H1 (cell line): ENCODE results near the gene SLAMF6. TPM values are rescaled to one million over a fixed set of nuclear protein-coding genes. Genes with fewer than 3 reads are reported as not detected.

Experiments
- CTCF ChIA-PET: fragments of 300-600 bp; sonication (Branson Sonifier 250); formaldehyde crosslinking; loops from one replicate; lab custom pipeline; 2021; ENCODE audit not compliant: partially characterized antibody; lab: Charles Lee
- POLR2A ChIA-PET: fragments of 300-600 bp; sonication (Branson Sonifier 250); formaldehyde crosslinking; loops from one replicate; lab custom pipeline; 2021; ENCODE audit warnings: inconsistent platforms; ENCODE audit not compliant: partially characterized antibody; lab: Charles Lee
- DNase-seq, 2 experiments: peaks; one replicate each; pipeline versions ENCODE4 v3.0.0 to v3.0.0-alpha.2; 2010 to 2022; ENCODE audit warnings: low spot score in 2 of 2, low read depth in 1 of 2, mixed read lengths in 1 of 2
- FAIRE-seq: peaks from 2 replicates; lab custom pipeline; 2011; peaks lifted over from hg19 to GRCh38; lab: Jason Lieb, UNC
- H2AFZ ChIP-seq: 2 replicates; pipeline ENCODE4 v1.8.1; 2012; ENCODE audit warnings: low read length, inconsistent platforms
- H2AK5ac ChIP-seq: 2 replicates; pipeline ENCODE4 v1.6.1; 2013; ENCODE audit warnings: low read depth, low read length
- H2BK120ac ChIP-seq: replicated peaks from 2 replicates; pipeline ENCODE3; 2013; ENCODE audit warnings: low read depth, low read length, inconsistent platforms
- H2BK12ac ChIP-seq: 2 replicates; pipeline ENCODE4 v1.6.1; 2013; ENCODE audit warnings: low read depth, low read length
- H2BK15ac ChIP-seq: 2 replicates; pipeline ENCODE4 v1.6.1; 2013; ENCODE audit warnings: low read length
- H2BK20ac ChIP-seq: 2 replicates; pipeline ENCODE4 v1.6.1; 2013; ENCODE audit warnings: low read length
- H2BK5ac ChIP-seq: 2 replicates; pipeline ENCODE4 v1.6.1; 2013; ENCODE audit warnings: low read depth, low read length
- H3K14ac ChIP-seq: 2 replicates; pipeline ENCODE4 v1.6.1; 2013; ENCODE audit warnings: inconsistent platforms; ENCODE audit not compliant: insufficient read length
- H3K18ac ChIP-seq: 2 replicates; pipeline ENCODE4 v1.6.1; 2013; ENCODE audit warnings: low read length; ENCODE audit errors: extremely low read depth
- H3K23ac ChIP-seq: 2 replicates; pipeline ENCODE4 v1.6.1; 2013; ENCODE audit warnings: inconsistent platforms; ENCODE audit not compliant: insufficient read length
- H3K23me2 ChIP-seq: 2 replicates; pipeline ENCODE4 v1.6.1; 2013; ENCODE audit warnings: low read depth, low read length
- H3K27ac ChIP-seq: 2 replicates; pipeline ENCODE4 v1.6.1; 2011; ENCODE audit warnings: low read depth, low read length, inconsistent platforms
- H3K27me3 ChIP-seq, 4 experiments: replicated peaks in 1 of 4; 1 replicate in 1 of 4; 2 replicates in 3 of 4; pipeline versions ENCODE4 v1.6.1 to v1.8.1; 2011 to 2013; ENCODE audit warnings: low read length in 3 of 4, mild to moderate bottlenecking in 3 of 4, inconsistent platforms in 2 of 4, mixed read lengths in 2 of 4, moderate library complexity in 1 of 4; ENCODE audit not compliant: control insufficient read depth in 3 of 4, insufficient read depth in 3 of 4; ENCODE audit errors: extremely low read depth in 1 of 4
- H3K36me3 ChIP-seq, 4 experiments: 2 replicates each; pipeline versions ENCODE4 v1.6.1 to v1.8.1; 2011 to 2013; ENCODE audit warnings: mild to moderate bottlenecking in 4 of 4, low read length in 3 of 4, moderate library complexity in 2 of 4, control low read depth in 1 of 4, inconsistent platforms in 1 of 4; ENCODE audit not compliant: insufficient read depth in 4 of 4, control insufficient read depth in 2 of 4
- H3K4ac ChIP-seq: replicated peaks from 2 replicates; pipeline ENCODE3; 2013; ENCODE audit warnings: low read length, low read depth, mixed read lengths, inconsistent platforms; ENCODE audit not compliant: insufficient read length
- H3K4me1 ChIP-seq, 4 experiments: replicated peaks in 1 of 4; 1 replicate in 1 of 4; 2 replicates in 3 of 4; pipeline versions ENCODE4 v1.6.1 to v1.8.1; 2011 to 2013; ENCODE audit warnings: low read length in 3 of 4, inconsistent platforms in 2 of 4, mixed read lengths in 1 of 4; ENCODE audit not compliant: insufficient read depth in 4 of 4, control insufficient read depth in 3 of 4
- H3K4me2 ChIP-seq, 2 experiments: 2 replicates each; pipeline versions ENCODE4 v1.6.1 to v1.8.1; 2011 to 2013; ENCODE audit warnings: low read depth in 2 of 2, low read length in 2 of 2, control low read depth in 1 of 2, inconsistent platforms in 1 of 2, mild to moderate bottlenecking in 1 of 2; ENCODE audit not compliant: insufficient read depth in 1 of 2
- H3K4me3 ChIP-seq, 4 experiments: fragments of 200-600, 300-600 bp in 1 of 4; sonication (generic), shearing (Covaris generic), sonication (Bioruptor Twin) in 1 of 4; 2 replicates each; pipeline versions ENCODE4 v1.5.1 to v1.8.1; 2011 to 2016; ENCODE audit warnings: low read length in 4 of 4, low read depth in 3 of 4, control low read depth in 2 of 4, inconsistent platforms in 2 of 4, mild to moderate bottlenecking in 2 of 4, mixed read lengths in 1 of 4, moderate library complexity in 1 of 4; ENCODE audit not compliant: insufficient read depth in 2 of 4; ENCODE audit errors: extremely low read depth in 1 of 4
- H3K56ac ChIP-seq: replicated peaks from 2 replicates; pipeline ENCODE3; 2013; ENCODE audit warnings: low read depth, mild to moderate bottlenecking, mixed read lengths, low read length, inconsistent platforms; ENCODE audit not compliant: insufficient read length
- H3K79me1 ChIP-seq: 2 replicates; pipeline ENCODE4 v1.6.1; 2013; ENCODE audit warnings: low read depth, low read length, control low read depth
- H3K79me2 ChIP-seq, 2 experiments: 2 replicates each; pipeline versions ENCODE4 v1.6.1 to v1.8.1; 2012 to 2013; ENCODE audit warnings: low read length in 2 of 2, mild to moderate bottlenecking in 2 of 2, inconsistent platforms in 1 of 2; ENCODE audit not compliant: insufficient read depth in 2 of 2, control insufficient read depth in 1 of 2
- H3K9ac ChIP-seq, 4 experiments: replicated peaks in 1 of 4; 1 replicate in 1 of 4; 2 replicates in 3 of 4; pipeline versions ENCODE4 v1.6.1 to v1.8.1; 2011 to 2013; ENCODE audit warnings: low read depth in 3 of 4, low read length in 3 of 4, control low read depth in 2 of 4, mild to moderate bottlenecking in 2 of 4, moderate library complexity in 2 of 4, inconsistent platforms in 1 of 4; ENCODE audit errors: extremely low read depth in 1 of 4
- H3K9me3 ChIP-seq, 2 experiments: 2 replicates each; pipeline versions ENCODE4 v1.6.1 to v1.8.1; 2012 to 2013; ENCODE audit warnings: mild to moderate bottlenecking in 2 of 2, moderate library complexity in 2 of 2, control low read depth in 1 of 2, inconsistent platforms in 1 of 2, low read depth in 1 of 2, low read length in 1 of 2, mixed read lengths in 1 of 2; ENCODE audit not compliant: insufficient read depth in 2 of 2
- H4K20me1 ChIP-seq, 2 experiments: replicated peaks in 1 of 2; 2 replicates each; pipeline versions ENCODE3 to v1.8.1; 2011 to 2013; ENCODE audit warnings: inconsistent platforms in 2 of 2, low read length in 2 of 2, mild to moderate bottlenecking in 1 of 2; ENCODE audit not compliant: insufficient read depth in 2 of 2, control insufficient read depth in 1 of 2
- H4K5ac ChIP-seq: 2 replicates; pipeline ENCODE4 v1.6.1; 2013; ENCODE audit warnings: low read length, low read depth, mixed read lengths, inconsistent platforms; ENCODE audit not compliant: insufficient read length
- H4K8ac ChIP-seq: 2 replicates; pipeline ENCODE4 v1.8.0; 2013; ENCODE audit warnings: mild to moderate bottlenecking, moderate library complexity, low read length, inconsistent platforms; ENCODE audit not compliant: insufficient read depth; ENCODE audit errors: extremely low read depth
- H4K91ac ChIP-seq: replicated peaks from 2 replicates; pipeline ENCODE3; 2013; ENCODE audit warnings: low read length, mixed read lengths, inconsistent platforms; ENCODE audit not compliant: insufficient read length
- BACH1 ChIP-seq: IDR thresholded peaks from 2 replicates; pipeline ENCODE4 v1.6.1; 2012; ENCODE audit warnings: low read length, improper control_type of control experiment
- BCL11A ChIP-seq, 2 experiments: IDR thresholded peaks; one replicate each; pipeline ENCODE4 v1.6.1; 2011; ENCODE audit warnings: low read depth in 2 of 2, low read length in 2 of 2, mild to moderate bottlenecking in 2 of 2
- CEBPB ChIP-seq: IDR thresholded peaks from 2 replicates; pipeline ENCODE4 v1.6.1; 2012; ENCODE audit warnings: low read depth, low read length
- GABPA ChIP-seq: IDR thresholded peaks from 2 replicates; pipeline ENCODE4 v1.6.1; 2011; ENCODE audit warnings: mild to moderate bottlenecking, low read length, moderate library complexity, borderline replicate concordance; ENCODE audit not compliant: insufficient read depth
- NANOG ChIP-seq: IDR thresholded peaks from 2 replicates; pipeline ENCODE4 v1.6.1; 2011; ENCODE audit warnings: low read length, low read depth, mild to moderate bottlenecking, inconsistent platforms; ENCODE audit not compliant: insufficient read depth, poor library complexity, severe bottlenecking
- PHF8 ChIP-seq: fragments of 200-600 bp; sonication (generic); conservative IDR thresholded peaks from 2 replicates; pipeline ENCODE4 v1.7.1; 2012; ENCODE audit warnings: low read depth, mild to moderate bottlenecking, inconsistent platforms, low read length, moderate library complexity
- RAD21 ChIP-seq, 2 experiments: IDR thresholded peaks in 1 of 2; conservative IDR thresholded peaks in 1 of 2; 2 replicates each; pipeline ENCODE4 v1.6.1; 2011; ENCODE audit warnings: low read depth in 2 of 2, low read length in 2 of 2, improper control_type of control experiment in 1 of 2, inconsistent platforms in 1 of 2, mild to moderate bottlenecking in 1 of 2, moderate library complexity in 1 of 2
- RBBP5 ChIP-seq: IDR thresholded peaks from 2 replicates; pipeline ENCODE4 v1.7.1; 2012; ENCODE audit warnings: low read depth, mild to moderate bottlenecking, inconsistent platforms, low read length, moderate library complexity, borderline replicate concordance
- RFX5 ChIP-seq: IDR thresholded peaks from 2 replicates; pipeline ENCODE4 v1.6.1; 2011; ENCODE audit warnings: low read depth, low read length, improper control_type of control experiment, borderline replicate concordance
- TAF1 ChIP-seq: IDR thresholded peaks from 2 replicates; pipeline ENCODE4 v1.6.1; 2011; ENCODE audit warnings: mild to moderate bottlenecking, low read depth, low read length
- WGBS, 2 experiments: shearing (Covaris generic) in 1 of 2; methylation state at CpG; one replicate each; pipeline versions ENCODE4 v1.1.6 to v1.1.7; 2013 to 2015; ENCODE audit warnings: low lambda C conversion rate in 2 of 2, mixed read lengths in 2 of 2, inconsistent platforms in 1 of 2, low coverage in 1 of 2, missing lambda C conversion rate in 1 of 2; ENCODE audit not compliant: insufficient replicate concordance in 2 of 2, insufficient coverage in 1 of 2, insufficient read length in 1 of 2; ENCODE audit errors: extremely low coverage in 1 of 2, missing lambda C conversion rate in 1 of 2; 5-methylcytosine and 5-hydroxymethylcytosine counted together
- polyA plus RNA-seq, 7 experiments: library from polyadenylated mRNA; depleted of rRNA in 3 of 7; stranded (reverse) in 5 of 7; unstranded in 2 of 7; fragments of >200 nt in 5 of 7; fragments of 200-250 nt in 2 of 7; gene quantifications; 1 replicate in 5 of 7; 2 replicates in 1 of 7; 4 replicates in 1 of 7; pipeline versions ENCODE4 v1.2.1 to v1.2.3, GENCODE V29; 2011 to 2013; ENCODE audit warnings: missing spikeins in 2 of 7, mixed read lengths in 2 of 7
- total RNA-seq: library from RNA; stranded (reverse); fragmentation: NEBNext Ultra II Directional; extraction: Animal tissue kit (Norgen Biotek cat#: 25700); gene quantifications from 2 replicates; pipeline ENCODE4 v1.2.1, GENCODE V29; 2021
- TF ChIP-seq, protein P1 (sequence below), 3 experiments: IDR thresholded peaks; 1 replicate in 2 of 3; 2 replicates in 1 of 3; pipeline versions ENCODE4 v1.5.1 to v1.6.1; 2011; ENCODE audit warnings: low read length in 3 of 3, mild to moderate bottlenecking in 3 of 3, inconsistent platforms in 2 of 3, low read depth in 1 of 3, moderate library complexity in 1 of 3; ENCODE audit not compliant: insufficient read depth in 1 of 3; ENCODE audit errors: control extremely low read depth in 1 of 3

Gene SLAMF6
- total and polyA plus RNA-seq, 2 of the 8 experiments (the other 6 are each of a cell fraction or from before 2014, with no cell fraction given): not detected

DNA sequence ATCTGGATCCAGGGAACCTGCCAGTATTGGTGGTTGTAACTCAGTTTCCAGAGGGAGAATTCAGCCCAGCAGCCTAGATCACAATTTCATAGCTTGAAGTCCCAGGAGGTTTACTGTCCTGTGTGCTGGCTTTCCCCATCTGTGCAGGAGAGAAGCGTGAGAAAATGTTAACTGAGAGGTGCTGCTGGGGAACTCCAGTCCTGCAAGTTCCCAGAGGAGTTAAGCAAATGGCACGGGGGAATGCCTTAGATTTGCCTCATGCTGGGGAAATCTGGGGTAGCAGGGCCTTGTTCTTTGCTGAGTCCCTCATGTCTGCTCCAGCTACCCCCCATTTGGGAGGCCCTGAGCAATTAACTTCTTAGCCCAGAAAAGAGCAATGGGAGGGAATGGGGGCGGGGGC is 25.1 kb upstream of the SLAMF6 start:
- no peak for FAIRE-seq
- Histone ChIP-seq H2BK15ac (no peak overlapping the region), H2BK5ac (no peak overlapping the region), H3K23ac (no peak overlapping the region), H2AK5ac (no peak overlapping the region), H3K4me2 (no peak overlapping the region), H3K4me1 (no peaks in the 10 kb centered on the region), H3K56ac (no peak overlapping the region), H4K91ac (no peak overlapping the region), H3K79me1 (no peaks in the 10 kb centered on the region), H2BK20ac (no peak overlapping the region), H3K9me3 (no peaks in the 10 kb centered on the region), H3K27me3 (no peaks in the 10 kb centered on the region), H4K8ac (no peak overlapping the region), H3K27ac (no peak overlapping the region), H3K14ac (no peak overlapping the region), H3K4ac (no peak overlapping the region), H4K5ac (no peak overlapping the region), H3K23me2 (no peaks in the 10 kb centered on the region), H2AFZ (no peak overlapping the region), H3K18ac (no peak overlapping the region), H3K36me3 (no peaks in the 10 kb centered on the region), H2BK12ac (no peak overlapping the region), H4K20me1 (no peaks in the 10 kb centered on the region), H3K79me2 (no peaks in the 10 kb centered on the region), H2BK120ac (no peak overlapping the region), H3K9ac (no peak overlapping the region)
- POLR2A ChIA-PET: no interaction called here
- no peak for DNase-seq
- CTCF ChIA-PET: interaction anchor here (1.2 to 9.6 kb wide), 4 partner anchors 13 to 71 kb away, joined by 5 to 88 read pairs (median 9); no protein-coding TSS in a partner anchor
- 81% methylated on average over 3 of the region's 3 CpGs; no CpG with 5 or more reads in 1 of the 2 experiments for WGBS, 2 experiments
- TF ChIP-seq TAF1 (no peak), RFX5 (no peak), GABPA (no peak), RBBP5 (no peak), BCL11A (IDR thresholded peaks at IDR 0.05; ENCODE audit: low read depth in 2 of 2, low read length in 2 of 2) (no peak), RAD21 (IDR thresholded peaks at IDR 0.05 in 1 of 2, conservative IDR thresholded peaks at IDR 0.05 in 1 of 2; ENCODE audit: low read depth in 2 of 2, low read length in 2 of 2) (no peak), BACH1 (no peak), PHF8 (no peak), NANOG (no peak), CEBPB (no peak)
- TF ChIP-seq, protein P1, sequence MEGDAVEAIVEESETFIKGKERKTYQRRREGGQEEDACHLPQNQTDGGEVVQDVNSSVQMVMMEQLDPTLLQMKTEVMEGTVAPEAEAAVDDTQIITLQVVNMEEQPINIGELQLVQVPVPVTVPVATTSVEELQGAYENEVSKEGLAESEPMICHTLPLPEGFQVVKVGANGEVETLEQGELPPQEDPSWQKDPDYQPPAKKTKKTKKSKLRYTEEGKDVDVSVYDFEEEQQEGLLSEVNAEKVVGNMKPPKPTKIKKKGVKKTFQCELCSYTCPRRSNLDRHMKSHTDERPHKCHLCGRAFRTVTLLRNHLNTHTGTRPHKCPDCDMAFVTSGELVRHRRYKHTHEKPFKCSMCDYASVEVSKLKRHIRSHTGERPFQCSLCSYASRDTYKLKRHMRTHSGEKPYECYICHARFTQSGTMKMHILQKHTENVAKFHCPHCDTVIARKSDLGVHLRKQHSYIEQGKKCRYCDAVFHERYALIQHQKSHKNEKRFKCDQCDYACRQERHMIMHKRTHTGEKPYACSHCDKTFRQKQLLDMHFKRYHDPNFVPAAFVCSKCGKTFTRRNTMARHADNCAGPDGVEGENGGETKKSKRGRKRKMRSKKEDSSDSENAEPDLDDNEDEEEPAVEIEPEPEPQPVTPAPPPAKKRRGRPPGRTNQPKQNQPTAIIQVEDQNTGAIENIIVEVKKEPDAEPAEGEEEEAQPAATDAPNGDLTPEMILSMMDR (IDR thresholded peaks at IDR 0.05; ENCODE audit: control extremely low read depth in 1 of 3, insufficient read depth in 1 of 3, low read depth in 1 of 3, low read length in 3 of 3): no peak
- TF ChIP-seq, all 59 proteins: peak for 0
- no peak overlapping the region for H3K4me3 ChIP-seq
